GM18867 (cell line): Measurements from ENCODE around the gene TMEM18.
A peak's percentile ranks its signal among the peaks of the same experiment; 100 is the strongest.
"Not testable (repeated sequence)": the region's sequence is repeated elsewhere in the genome, so short reads cannot be mapped to it uniquely, and the experiment has no call there.

Source experiments
- ATAC-seq: cut with Tn5 transposase; IDR thresholded peaks from one replicate; pipeline ENCODE4 v1.9.1; 2021; ENCODE audit warnings: mild to moderate bottlenecking, moderate library complexity; ENCODE audit not compliant: unreplicated experiment

Gene TMEM18

GRCh38 chr2:677056-677958, at the start of gene TMEM18:
Gene TMEM18, minus strand, starts transcription at chr2:677406. Its CDS starts 61 bp downstream, at chr2:677345.
- peak; percentile 53 for ATAC-seq

- ATAC-seq, result peak; percentile 84
These were observed 49.0 kb upstream of the TMEM18 start for GRCh38 chr2:726169-726568.

GRCh38 chr2:725468-725867, 48.3 kb upstream of the TMEM18 start:
- ATAC-seq, result no peak

GRCh38 chr2:723761-724160, 46.6 kb upstream of the TMEM18 start:
- ATAC-seq, result no peak

DNA sequence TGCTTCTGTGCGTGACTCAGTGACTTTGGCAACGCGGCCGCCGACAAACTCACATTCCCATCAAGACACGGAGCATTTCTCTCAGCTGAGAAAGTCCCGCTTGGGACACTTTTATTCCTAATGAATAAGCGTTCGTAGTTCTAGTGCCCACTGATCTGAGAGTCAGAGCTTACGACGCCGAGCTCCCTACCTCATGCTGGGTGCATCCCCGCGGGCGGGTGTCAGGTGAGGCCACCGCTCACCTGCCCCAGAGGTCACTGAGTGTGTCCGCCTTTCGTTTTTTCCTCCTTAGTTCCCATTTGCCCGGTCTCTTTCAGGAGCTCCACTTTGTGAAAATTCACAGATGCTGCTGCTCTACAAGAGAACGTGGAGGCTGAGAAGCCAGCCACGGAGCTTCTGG, 43.6 kb upstream of the TMEM18 start:
- ATAC-seq, result no peak

- ATAC-seq, result no peak
These were observed 42.5 kb upstream of the TMEM18 start for GRCh38 chr2:719734-720133.

- no peak for ATAC-seq
These were observed 42.0 kb upstream of the TMEM18 start for GRCh38 chr2:719191-719590.

GRCh38 chr2:717661-718060, 40.5 kb upstream of the TMEM18 start:
- ATAC-seq, result no peak

- no peak for ATAC-seq
These were observed 38.8 kb upstream of the TMEM18 start for GRCh38 chr2:715854-716560.

GRCh38 chr2:715038-715437, 37.8 kb upstream of the TMEM18 start:
- no peak for ATAC-seq

GRCh38 chr2:714005-714741, 37.0 kb upstream of the TMEM18 start:
- peak; percentile 99 for ATAC-seq

DNA sequence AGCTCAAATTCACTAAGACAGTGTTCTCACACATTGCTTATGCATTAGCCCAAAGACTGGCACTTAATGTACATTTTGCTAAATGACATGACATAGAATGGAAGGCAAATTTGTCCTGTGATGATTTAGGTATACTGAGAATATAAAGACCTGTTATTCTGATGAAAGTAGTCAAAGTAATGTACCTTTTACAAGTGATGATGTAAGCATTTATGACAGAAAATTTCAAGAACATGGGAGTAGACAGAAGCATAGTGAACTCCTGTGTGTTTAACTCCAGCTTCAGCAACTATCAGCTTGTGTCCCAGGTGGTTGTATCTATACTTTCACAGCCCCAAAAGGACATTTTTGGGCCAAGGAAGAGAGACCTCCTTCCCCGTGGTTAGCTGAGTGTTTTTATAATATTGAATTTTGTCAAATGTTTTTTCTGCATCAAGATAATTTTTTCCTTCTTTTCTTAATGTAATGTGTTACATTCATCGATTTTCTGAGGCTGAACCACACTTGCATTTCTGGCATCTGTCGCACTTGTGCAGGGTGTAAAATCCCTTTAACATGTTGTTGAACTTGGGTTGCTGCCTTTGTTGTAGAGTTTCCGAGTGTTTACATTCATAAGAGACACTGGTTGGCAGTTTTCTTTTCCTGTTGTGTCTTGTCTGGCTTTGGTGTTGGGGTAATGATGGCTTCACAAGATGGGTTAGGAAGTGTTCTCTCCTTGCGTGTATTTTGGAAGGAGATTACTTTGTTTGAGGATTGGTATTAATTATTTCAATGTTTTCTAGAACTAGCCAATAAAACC, 33.9 kb upstream of the TMEM18 start:
- no peak for ATAC-seq

DNA sequence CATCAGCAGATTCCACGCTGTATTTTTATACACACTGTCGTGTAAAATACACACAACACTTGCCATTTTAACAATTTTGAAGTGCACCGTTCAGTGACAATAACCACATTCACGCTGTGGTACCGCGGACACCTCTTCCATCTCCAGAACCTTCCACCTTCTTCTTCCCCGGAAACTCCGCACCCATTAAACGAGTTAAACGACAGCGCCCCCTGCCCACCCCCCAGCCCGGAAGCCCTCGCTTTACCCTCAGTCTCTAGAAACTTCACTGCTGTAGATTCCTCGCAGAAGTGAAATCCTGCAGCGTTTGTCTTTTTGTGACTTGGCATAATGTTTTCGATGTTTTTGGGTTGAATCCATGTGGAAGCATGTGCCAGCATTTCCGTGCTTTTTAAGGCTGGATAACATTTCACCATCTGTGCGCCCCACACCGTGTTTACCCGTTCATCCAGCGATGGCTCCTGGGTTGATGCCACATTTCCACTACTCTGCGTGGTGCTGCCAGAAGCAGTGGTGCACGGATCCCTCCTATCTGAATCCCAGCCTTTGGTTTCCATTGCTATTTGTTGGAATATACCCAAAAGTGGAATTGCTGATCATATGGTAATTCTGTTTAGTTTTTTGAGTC, 32.0 kb upstream of the TMEM18 start:
- ATAC-seq, result no peak

- ATAC-seq, result no peak
These were observed 31.5 kb upstream of the TMEM18 start for GRCh38 chr2:708667-709066.

- peak; percentile 96 for ATAC-seq
These were observed 28.8 kb upstream of the TMEM18 start for GRCh38 chr2:705971-706511.

- ATAC-seq, result not testable (repeated sequence)
These were observed 25.6 kb upstream of the TMEM18 start for GRCh38 chr2:702765-703164.

DNA sequence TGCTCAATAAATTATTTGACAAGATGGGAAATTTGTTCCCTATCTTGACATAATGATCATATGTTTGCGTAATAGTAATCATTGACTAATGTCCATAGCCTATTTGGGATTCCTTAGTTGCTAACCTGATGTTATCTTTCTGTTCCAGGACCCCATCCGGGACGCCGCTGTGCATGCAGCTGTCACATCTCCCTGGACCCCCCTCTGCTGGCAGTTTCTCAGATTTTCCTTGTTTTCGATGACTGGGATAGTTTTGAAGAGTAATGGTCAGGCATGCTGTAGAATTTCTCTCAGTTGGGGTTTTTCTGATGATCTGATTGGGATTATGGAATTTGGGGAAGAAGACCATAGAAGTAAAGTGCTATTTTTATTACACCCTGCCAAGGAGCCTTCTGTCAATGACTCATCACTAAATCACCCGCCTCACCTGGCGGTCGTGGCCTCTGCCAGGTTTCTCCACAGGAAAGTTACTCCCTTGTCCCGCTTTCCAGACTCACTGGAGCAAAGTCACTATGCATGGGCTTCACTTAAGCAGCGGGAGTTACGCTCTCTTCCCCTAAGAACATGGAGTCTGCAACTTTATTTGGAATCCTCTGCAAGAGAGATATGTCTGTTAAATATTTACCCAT, 19.9 kb upstream of the TMEM18 start:
- ATAC-seq, result no peak

DNA sequence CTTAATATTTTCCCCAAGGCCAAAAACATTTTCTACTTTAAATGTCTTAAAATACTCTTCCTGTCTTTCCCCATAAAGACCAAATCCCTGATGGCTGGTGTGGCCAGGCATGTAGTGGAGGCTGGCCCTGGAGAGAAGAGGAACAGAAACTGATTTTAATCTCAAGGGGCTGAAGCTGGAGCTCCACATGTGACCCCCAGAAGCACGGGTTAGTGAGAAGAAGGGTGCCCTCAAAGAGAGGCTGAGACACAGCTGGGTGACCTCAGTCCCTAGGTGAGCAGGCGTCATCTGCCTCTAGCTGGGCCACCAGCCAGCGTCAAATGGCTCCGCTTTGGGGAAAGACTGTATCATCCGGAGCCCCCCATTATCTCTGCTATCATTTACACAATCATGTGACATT, 19.3 kb upstream of the TMEM18 start:
- ATAC-seq, result peak; percentile 96

- ATAC-seq, result no peak
These were observed 17.8 kb upstream of the TMEM18 start for GRCh38 chr2:694906-695510.
